ENCODE data around the gene RPS6KA4.

Gene RPS6KA4

GRCh38 chr11:64369440-64370421 is 10.8 kb downstream of the RPS6KA4 start:
- peak overlapping the region; percentile 56 for H2AK5ac ChIP-seq (ENCODE audit: low read depth, low read length)
- no peak overlapping the region for H3K4me2 ChIP-seq (ENCODE audit: insufficient read depth, low read length, poor library complexity, severe bottlenecking)
- H3K36me3 ChIP-seq (replicated peaks in 1 of 2; ENCODE audit: control insufficient read depth in 2 of 2, insufficient read depth in 2 of 2, low read length in 2 of 2) = peaks cover 10 to 48% of the 10 kb centered on the region in 2 donors
- no peak overlapping the region for H2BK5ac ChIP-seq (ENCODE audit: low read length)
- no peak overlapping the region for H2BK120ac ChIP-seq (ENCODE audit: low read depth, low read length)
- H3K9ac ChIP-seq (ENCODE audit: low read depth, low read length, poor library complexity) = no peak overlapping the region
- no peak overlapping the region for H4K8ac ChIP-seq (ENCODE audit: low read depth, low read length)
- no peaks in the 10 kb centered on the region for H3K9me3 ChIP-seq (replicated peaks in 1 of 2; ENCODE audit: control insufficient read depth in 2 of 2, insufficient read depth in 1 of 2, low read depth in 1 of 2, low read length in 2 of 2)
- H3K18ac ChIP-seq (ENCODE audit: low read length) = peak overlapping the region; percentile 57
- H3K4me3 ChIP-seq (ENCODE audit: low read length in 2 of 2) = no peak overlapping the region
- DNase-seq (ENCODE audit: low spot score) = no peak
- no peak overlapping the region for H3K27ac ChIP-seq (replicated peaks; ENCODE audit: low read length)
- H4K91ac ChIP-seq (ENCODE audit: low read depth, low read length, poor library complexity) = no peak overlapping the region
- H3K4me1 ChIP-seq (ENCODE audit: control insufficient read depth in 2 of 2, insufficient read depth in 1 of 2, low read depth in 1 of 2, low read length in 2 of 2) = no peaks in the 10 kb centered on the region
- WGBS, 2 donors (ENCODE audit: extremely low coverage in 2 of 2, insufficient read length in 2 of 2, insufficient replicate concordance in 1 of 2) = no CpG with 5 or more reads among the region's 82 CpGs
- H3K14ac ChIP-seq (ENCODE audit: low read length) = peak overlapping the region; percentile 8
- H3K27me3 ChIP-seq (ENCODE audit: control insufficient read depth in 3 of 3, insufficient read depth in 3 of 3, low read depth in 1 of 3, low read length in 3 of 3) = no peaks in the 10 kb centered on the region
- no peak overlapping the region for H2AFZ ChIP-seq (ENCODE audit: low read length)
- no peak overlapping the region for H2BK15ac ChIP-seq (ENCODE audit: low read length)
- H3K4ac ChIP-seq (ENCODE audit: low read length) = peak overlapping the region; percentile 37
- H2BK12ac ChIP-seq (ENCODE audit: low read length) = no peak overlapping the region
- peaks cover 1% of the 10 kb centered on the region for H3K79me1 ChIP-seq (ENCODE audit: low read depth, low read length)
- H3K23ac ChIP-seq (ENCODE audit: low read depth, low read length, poor library complexity) = no peak overlapping the region

GRCh38 chr11:64371201-64371600 is 12.2 kb downstream of the RPS6KA4 start:
- Histone ChIP-seq H3K9ac (ENCODE audit: low read depth, low read length, poor library complexity) (no peak overlapping the region), H2BK15ac (ENCODE audit: low read length) (no peak overlapping the region), H2AK5ac (ENCODE audit: low read depth, low read length) (no peak overlapping the region), H3K4me2 (ENCODE audit: insufficient read depth, low read length, poor library complexity, severe bottlenecking) (no peak overlapping the region), H4K8ac (ENCODE audit: low read depth, low read length) (no peak overlapping the region), H2AFZ (ENCODE audit: low read length) (no peak overlapping the region), H2BK12ac (ENCODE audit: low read length) (no peak overlapping the region), H3K27ac (replicated peaks; ENCODE audit: low read length) (no peak overlapping the region), H3K27me3 (ENCODE audit: control insufficient read depth in 3 of 3, insufficient read depth in 3 of 3, low read depth in 1 of 3, low read length in 3 of 3) (no peaks in the 10 kb centered on the region), H3K4ac (ENCODE audit: low read length) (no peak overlapping the region), H3K36me3 (replicated peaks in 1 of 2; ENCODE audit: control insufficient read depth in 2 of 2, insufficient read depth in 2 of 2, low read length in 2 of 2) (peaks cover 8 to 35% of the 10 kb centered on the region in 2 donors), H3K4me3 (ENCODE audit: low read length in 2 of 2) (no peak overlapping the region), H3K14ac (ENCODE audit: low read length) (no peak overlapping the region), H3K9me3 (replicated peaks in 1 of 2; ENCODE audit: control insufficient read depth in 2 of 2, insufficient read depth in 1 of 2, low read depth in 1 of 2, low read length in 2 of 2) (no peaks in the 10 kb centered on the region), H3K79me1 (ENCODE audit: low read depth, low read length) (peaks cover 1% of the 10 kb centered on the region), H3K18ac (ENCODE audit: low read length) (no peak overlapping the region), H3K4me1 (ENCODE audit: control insufficient read depth in 2 of 2, insufficient read depth in 1 of 2, low read depth in 1 of 2, low read length in 2 of 2) (no peaks in the 10 kb centered on the region), H2BK5ac (ENCODE audit: low read length) (no peak overlapping the region), H3K23ac (ENCODE audit: low read depth, low read length, poor library complexity) (no peak overlapping the region), H2BK120ac (ENCODE audit: low read depth, low read length) (no peak overlapping the region), H4K91ac (ENCODE audit: low read depth, low read length, poor library complexity) (no peak overlapping the region)
- no CpG with 5 or more reads among the region's 22 CpGs for WGBS, 2 donors (ENCODE audit: extremely low coverage in 2 of 2, insufficient read length in 2 of 2, insufficient replicate concordance in 1 of 2)
- DNase-seq (ENCODE audit: low spot score) = no peak

GRCh38 chr11:64372021-64372420 is 13.1 kb downstream of the RPS6KA4 start:
- H3K4ac ChIP-seq (ENCODE audit: low read length) = no peak overlapping the region

GRCh38 chr11:64372802-64373597 is 14.0 kb downstream of the RPS6KA4 start:
- no peak overlapping the region for H3K4me3 ChIP-seq (ENCODE audit: low read length in 2 of 2)
- peaks cover 1% of the 10 kb centered on the region for H3K79me1 ChIP-seq (ENCODE audit: low read depth, low read length)
- no peak overlapping the region for H3K4ac ChIP-seq (ENCODE audit: low read length)
- no peak overlapping the region for H2AK5ac ChIP-seq (ENCODE audit: low read depth, low read length)
- H2BK12ac ChIP-seq (ENCODE audit: low read length) = no peak overlapping the region
- no peak overlapping the region for H3K23ac ChIP-seq (ENCODE audit: low read depth, low read length, poor library complexity)
- peak overlapping the region; percentile 4 for H3K9ac ChIP-seq (ENCODE audit: low read depth, low read length, poor library complexity)
- H2BK15ac ChIP-seq (ENCODE audit: low read length) = no peak overlapping the region
- H4K91ac ChIP-seq (ENCODE audit: low read depth, low read length, poor library complexity) = peak overlapping the region; percentile 14
- H3K4me2 ChIP-seq (ENCODE audit: insufficient read depth, low read length, poor library complexity, severe bottlenecking) = no peak overlapping the region
- no peak overlapping the region for H3K27ac ChIP-seq (replicated peaks; ENCODE audit: low read length)
- no peak overlapping the region for H3K14ac ChIP-seq (ENCODE audit: low read length)
- H3K27me3 ChIP-seq (ENCODE audit: control insufficient read depth in 3 of 3, insufficient read depth in 3 of 3, low read depth in 1 of 3, low read length in 3 of 3) = no peaks in the 10 kb centered on the region
- H4K8ac ChIP-seq (ENCODE audit: low read depth, low read length) = no peak overlapping the region
- peak overlapping the region; percentile 27 for H3K18ac ChIP-seq (ENCODE audit: low read length)
- no peaks in the 10 kb centered on the region for H3K4me1 ChIP-seq (ENCODE audit: control insufficient read depth in 2 of 2, insufficient read depth in 1 of 2, low read depth in 1 of 2, low read length in 2 of 2)
- peak overlapping the region; percentile 51 for H2BK120ac ChIP-seq (ENCODE audit: low read depth, low read length)
- H3K9me3 ChIP-seq (replicated peaks in 1 of 2; ENCODE audit: control insufficient read depth in 2 of 2, insufficient read depth in 1 of 2, low read depth in 1 of 2, low read length in 2 of 2) = no peaks in the 10 kb centered on the region
- WGBS, 2 donors (ENCODE audit: extremely low coverage in 2 of 2, insufficient read length in 2 of 2, insufficient replicate concordance in 1 of 2) = no CpG with 5 or more reads among the region's 18 CpGs
- H2BK5ac ChIP-seq (ENCODE audit: low read length) = no peak overlapping the region
- peaks cover 4 to 20% of the 10 kb centered on the region in 2 donors for H3K36me3 ChIP-seq (replicated peaks in 1 of 2; ENCODE audit: control insufficient read depth in 2 of 2, insufficient read depth in 2 of 2, low read length in 2 of 2)
- no peak for DNase-seq (ENCODE audit: low spot score)
- no peak overlapping the region for H2AFZ ChIP-seq (ENCODE audit: low read length)

More at GRCh38 chr11:64372021-64372420, 13.1 kb downstream of the RPS6KA4 start:
- Histone ChIP-seq H2AK5ac (ENCODE audit: low read depth, low read length) (no peak overlapping the region), H3K4me2 (ENCODE audit: insufficient read depth, low read length, poor library complexity, severe bottlenecking) (no peak overlapping the region), H3K9me3 (replicated peaks in 1 of 2; ENCODE audit: control insufficient read depth in 2 of 2, insufficient read depth in 1 of 2, low read depth in 1 of 2, low read length in 2 of 2) (no peaks in the 10 kb centered on the region), H3K18ac (ENCODE audit: low read length) (no peak overlapping the region), H3K4me3 (ENCODE audit: low read length in 2 of 2) (no peak overlapping the region), H2BK120ac (ENCODE audit: low read depth, low read length) (no peak overlapping the region), H2BK15ac (ENCODE audit: low read length) (no peak overlapping the region), H3K79me1 (ENCODE audit: low read depth, low read length) (peaks cover 1% of the 10 kb centered on the region), H2AFZ (ENCODE audit: low read length) (no peak overlapping the region), H3K27me3 (ENCODE audit: control insufficient read depth in 3 of 3, insufficient read depth in 3 of 3, low read depth in 1 of 3, low read length in 3 of 3) (no peaks in the 10 kb centered on the region), H3K27ac (replicated peaks; ENCODE audit: low read length) (no peak overlapping the region), H4K8ac (ENCODE audit: low read depth, low read length) (no peak overlapping the region), H3K23ac (ENCODE audit: low read depth, low read length, poor library complexity) (no peak overlapping the region), H3K9ac (ENCODE audit: low read depth, low read length, poor library complexity) (no peak overlapping the region), H2BK12ac (ENCODE audit: low read length) (no peak overlapping the region), H3K14ac (ENCODE audit: low read length) (no peak overlapping the region), H2BK5ac (ENCODE audit: low read length) (no peak overlapping the region), H3K4me1 (ENCODE audit: control insufficient read depth in 2 of 2, insufficient read depth in 1 of 2, low read depth in 1 of 2, low read length in 2 of 2) (no peaks in the 10 kb centered on the region), H4K91ac (ENCODE audit: low read depth, low read length, poor library complexity) (no peak overlapping the region), H3K36me3 (replicated peaks in 1 of 2; ENCODE audit: control insufficient read depth in 2 of 2, insufficient read depth in 2 of 2, low read length in 2 of 2) (peaks cover 6 to 27% of the 10 kb centered on the region in 2 donors)
- DNase-seq (ENCODE audit: low spot score) = no peak
- no CpG with 5 or more reads among the region's 6 CpGs for WGBS, 2 donors (ENCODE audit: extremely low coverage in 2 of 2, insufficient read length in 2 of 2, insufficient replicate concordance in 1 of 2)

Measured in neuronal stem cell (in vitro differentiated cells).